Mesenchymal stem cell (in vitro differentiated cells and primary cell): ENCODE measurements around the gene BBS2.

Source experiments
- DNase-seq: peaks from one replicate; pipeline ENCODE4 v3.0.0-alpha.2; 2013
- H2AFZ ChIP-seq: one replicate; pipeline ENCODE4 v1.6.1; 2013; ENCODE audit warnings: low read depth, mild to moderate bottlenecking, control low read depth, inconsistent platforms, low read length, moderate library complexity
- H2AK5ac ChIP-seq: 2 replicates; pipeline ENCODE4 v1.6.1; 2013; ENCODE audit warnings: low read length, moderate library complexity, mild to moderate bottlenecking, inconsistent platforms; ENCODE audit not compliant: severe bottlenecking
- H2BK120ac ChIP-seq: one replicate; pipeline ENCODE4 v1.6.1; 2013; ENCODE audit warnings: low read depth, mild to moderate bottlenecking, inconsistent platforms, low read length, moderate library complexity
- H2BK12ac ChIP-seq, 2 experiments: one replicate each; pipeline ENCODE4 v1.6.1; 2013; ENCODE audit warnings: inconsistent platforms in 2 of 2, low read length in 2 of 2, mild to moderate bottlenecking in 2 of 2, moderate library complexity in 2 of 2, control low read depth in 1 of 2
- H2BK15ac ChIP-seq: one replicate; pipeline ENCODE4 v1.6.1; 2013; ENCODE audit warnings: mild to moderate bottlenecking, low read depth, inconsistent platforms; ENCODE audit not compliant: poor library complexity, severe bottlenecking
- H2BK5ac ChIP-seq: 2 replicates; pipeline ENCODE4 v1.6.1; 2013; ENCODE audit warnings: low read depth, mild to moderate bottlenecking, low read length, control low read depth, inconsistent platforms; ENCODE audit not compliant: poor library complexity, severe bottlenecking
- H3K14ac ChIP-seq, 2 experiments: one replicate each; pipeline ENCODE4 v1.6.1; 2013; ENCODE audit warnings: inconsistent platforms in 2 of 2, low read length in 2 of 2, control low read depth in 1 of 2, mild to moderate bottlenecking in 1 of 2, moderate library complexity in 1 of 2
- H3K18ac ChIP-seq, 2 experiments: one replicate each; pipeline ENCODE4 v1.6.1; 2013; ENCODE audit warnings: inconsistent platforms in 2 of 2, low read length in 2 of 2, control low read depth in 1 of 2, low read depth in 1 of 2, mild to moderate bottlenecking in 1 of 2
- H3K23ac ChIP-seq, 2 experiments: one replicate each; pipeline ENCODE4 v1.6.1; 2013; ENCODE audit warnings: inconsistent platforms in 2 of 2, low read length in 2 of 2, mild to moderate bottlenecking in 2 of 2, moderate library complexity in 2 of 2, control low read depth in 1 of 2
- H3K27ac ChIP-seq: 2 replicates; pipeline ENCODE4 v1.5.1; 2013; ENCODE audit warnings: mild to moderate bottlenecking, moderate library complexity, low read length, control low read depth, inconsistent platforms; ENCODE audit not compliant: poor library complexity, severe bottlenecking
- H3K27me3 ChIP-seq, 2 experiments: 2 replicates each; pipeline versions ENCODE4 v1.6.1 to v1.7.0; 2013; ENCODE audit warnings: low read length in 2 of 2, mild to moderate bottlenecking in 2 of 2, moderate library complexity in 2 of 2, control low read depth in 1 of 2, inconsistent platforms in 1 of 2; ENCODE audit not compliant: control insufficient read depth in 1 of 2, insufficient read depth in 1 of 2
- H3K36me3 ChIP-seq, 2 experiments: 2 replicates each; pipeline versions ENCODE4 v1.6.1 to v1.7.0; 2013; ENCODE audit warnings: low read length in 2 of 2, control low read depth in 1 of 2, inconsistent platforms in 1 of 2, low read depth in 1 of 2, mild to moderate bottlenecking in 1 of 2; ENCODE audit not compliant: insufficient read depth in 2 of 2, control insufficient read depth in 1 of 2
- H3K4ac ChIP-seq, 2 experiments: one replicate each; pipeline ENCODE4 v1.6.1; 2013; ENCODE audit warnings: inconsistent platforms in 2 of 2, low read length in 2 of 2, mild to moderate bottlenecking in 2 of 2, moderate library complexity in 2 of 2, control low read depth in 1 of 2, low read depth in 1 of 2
- H3K4me1 ChIP-seq: 2 replicates; pipeline ENCODE4 v1.6.1; 2013; ENCODE audit warnings: low read depth, low read length, control low read depth; ENCODE audit not compliant: control insufficient read depth, insufficient read depth
- H3K4me2 ChIP-seq: 2 replicates; pipeline ENCODE4 v1.6.1; 2013; ENCODE audit warnings: low read length, mild to moderate bottlenecking, inconsistent platforms; ENCODE audit not compliant: poor library complexity, severe bottlenecking
- H3K4me3 ChIP-seq, 2 experiments: 2 replicates each; pipeline versions ENCODE4 v1.5.1 to v1.7.0; 2013; ENCODE audit warnings: low read length in 2 of 2, mild to moderate bottlenecking in 2 of 2, control low read depth in 1 of 2, low read depth in 1 of 2; ENCODE audit not compliant: insufficient read depth in 1 of 2
- H3K79me1 ChIP-seq: replicated peaks from 2 replicates; pipeline ENCODE4 v1.6.1; 2013; ENCODE audit warnings: mild to moderate bottlenecking, control low read depth, low read length, inconsistent platforms; ENCODE audit not compliant: poor library complexity, severe bottlenecking
- H3K9ac ChIP-seq: 2 replicates; pipeline ENCODE4 v1.7.0; 2013; ENCODE audit warnings: mild to moderate bottlenecking, low read length, moderate library complexity
- H3K9me3 ChIP-seq: 2 replicates; pipeline ENCODE4 v1.7.0; 2013; ENCODE audit warnings: mild to moderate bottlenecking, low read length; ENCODE audit not compliant: control insufficient read depth
- H4K8ac ChIP-seq: one replicate; pipeline ENCODE4 v1.6.1; 2013; ENCODE audit warnings: inconsistent platforms, mild to moderate bottlenecking, low read length, moderate library complexity
- H4K91ac ChIP-seq: one replicate; pipeline ENCODE4 v1.6.1; 2013; ENCODE audit warnings: mild to moderate bottlenecking, low read length, inconsistent platforms
- WGBS: methylation state at CpG from one replicate; pipeline ENCODE4 v1.1.7; 2013; ENCODE audit warnings: mixed read lengths; 5-methylcytosine and 5-hydroxymethylcytosine counted together

Gene BBS2

DNA sequence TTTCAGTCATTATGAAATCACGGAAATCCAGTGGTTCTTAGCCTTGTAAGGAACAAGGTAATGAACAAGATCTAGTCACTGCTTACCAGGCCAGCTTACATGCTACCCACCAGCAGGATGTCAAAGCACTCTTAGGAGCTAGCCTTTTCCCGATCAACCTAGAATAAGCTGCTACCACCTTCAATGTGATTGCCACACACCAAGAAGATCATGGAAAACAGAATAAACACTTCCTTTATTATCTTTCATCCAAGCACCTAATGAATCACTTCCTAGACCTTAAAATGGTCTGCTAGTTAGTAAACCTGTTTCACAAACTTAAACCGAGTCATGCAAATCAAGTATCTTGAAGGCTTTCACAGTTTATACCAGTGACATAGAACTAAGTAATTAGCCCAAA is 5.0 kb downstream of the BBS2 start:
- Histone ChIP-seq H2BK12ac (no peak overlapping the region), H3K4me1 (peaks cover 6% of the 10 kb centered on the region), H3K4ac (no peak overlapping the region), H3K18ac (no peak overlapping the region), H4K8ac (no peak overlapping the region), H3K9me3 (no peaks in the 10 kb centered on the region), H3K9ac (peak overlapping the region; percentile 23), H2BK15ac (no peak overlapping the region), H3K27ac (peak overlapping the region; percentile 35), H2BK5ac (no peak overlapping the region), H2AK5ac (no peak overlapping the region), H3K4me2 (no peak overlapping the region), H2BK120ac (no peak overlapping the region), H2AFZ (no peak overlapping the region), H3K27me3 (no peaks in the 10 kb centered on the region), H3K36me3 (peaks cover 0 to 38% of the 10 kb centered on the region in 2 experiments), H3K23ac (no peak overlapping the region), H3K79me1 (peaks cover 28% of the 10 kb centered on the region), H4K91ac (no peak overlapping the region), H3K14ac (no peak overlapping the region), H3K4me3 (no peak overlapping the region)
- peak; percentile 4 for DNase-seq
- 57% methylated on average over 3 of the region's 3 CpGs for WGBS

DNA sequence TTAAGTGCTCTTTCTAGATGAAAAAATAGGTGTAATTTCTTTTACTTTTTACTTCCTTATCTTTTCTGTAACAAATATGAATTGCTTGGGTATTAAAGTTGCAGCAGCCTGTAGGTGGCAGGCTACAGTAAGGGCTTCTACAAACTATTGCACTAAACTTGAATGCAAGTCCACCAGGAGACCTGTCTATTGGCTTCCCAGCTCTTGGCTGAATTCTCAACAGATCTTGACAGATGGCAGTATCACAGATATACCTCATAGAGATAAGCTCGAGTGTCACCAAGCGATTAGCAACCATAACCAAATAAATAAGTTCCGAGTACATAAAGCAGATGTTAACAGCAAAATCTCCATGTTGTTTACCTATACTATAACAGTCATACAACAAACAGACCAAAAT is 5.9 kb downstream of the BBS2 start:
- H2BK120ac ChIP-seq: no peak overlapping the region
- H2BK12ac ChIP-seq: no peak overlapping the region
- 63% methylated on average over 2 of the region's 3 CpGs for WGBS
- H4K8ac ChIP-seq: no peak overlapping the region
- no peak overlapping the region for H2BK5ac ChIP-seq
- H3K36me3 ChIP-seq: peaks cover 4 to 46% of the 10 kb centered on the region in 2 experiments
- no peak overlapping the region for H2AK5ac ChIP-seq
- peak; percentile 75 for DNase-seq
- H3K9me3 ChIP-seq: no peaks in the 10 kb centered on the region
- no peak overlapping the region for H2AFZ ChIP-seq
- H2BK15ac ChIP-seq: no peak overlapping the region
- no peak overlapping the region for H3K4me3 ChIP-seq
- peaks cover 24% of the 10 kb centered on the region for H3K79me1 ChIP-seq
- H3K14ac ChIP-seq: no peak overlapping the region
- H3K27me3 ChIP-seq: no peaks in the 10 kb centered on the region
- no peak overlapping the region for H3K18ac ChIP-seq
- H3K23ac ChIP-seq: no peak overlapping the region
- H3K4ac ChIP-seq: no peak overlapping the region
- H3K27ac ChIP-seq: no peak overlapping the region
- H3K4me2 ChIP-seq: no peak overlapping the region
- peak overlapping the region; percentile 23 for H3K9ac ChIP-seq
- H3K4me1 ChIP-seq: peaks cover 6% of the 10 kb centered on the region
- no peak overlapping the region for H4K91ac ChIP-seq

DNA sequence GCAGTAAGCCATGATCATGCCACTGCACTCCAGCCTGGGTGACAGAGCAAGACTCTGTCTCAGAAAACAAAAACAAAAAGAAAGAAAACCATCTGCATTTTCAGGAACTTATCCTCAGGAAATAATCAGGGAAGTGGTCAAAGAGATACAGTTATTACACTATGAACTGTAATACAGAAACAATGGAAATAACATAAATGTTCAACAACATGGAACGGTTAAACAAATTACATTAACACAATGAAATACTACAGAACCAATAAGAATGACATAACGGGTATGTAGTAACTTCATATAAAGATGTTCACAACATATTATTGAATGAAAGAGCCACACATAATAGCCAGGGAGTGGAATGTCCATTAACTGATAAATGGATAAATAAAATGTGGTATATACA is 6.7 kb downstream of the BBS2 start:
- H3K14ac ChIP-seq: no peak overlapping the region
- peaks cover 8 to 55% of the 10 kb centered on the region in 2 experiments for H3K36me3 ChIP-seq
- no peak overlapping the region for H3K27ac ChIP-seq
- H3K4me3 ChIP-seq: no peak overlapping the region
- peaks cover 22% of the 10 kb centered on the region for H3K79me1 ChIP-seq
- no peaks in the 10 kb centered on the region for H3K9me3 ChIP-seq
- no peak overlapping the region for H2AFZ ChIP-seq
- H2BK5ac ChIP-seq: no peak overlapping the region
- no peak overlapping the region for H2AK5ac ChIP-seq
- H3K18ac ChIP-seq: no peak overlapping the region
- H3K9ac ChIP-seq: no peak overlapping the region
- no peak overlapping the region for H4K8ac ChIP-seq
- H2BK12ac ChIP-seq: no peak overlapping the region
- H3K4me1 ChIP-seq: peaks cover 3% of the 10 kb centered on the region
- DNase-seq: no peak
- H3K27me3 ChIP-seq: no peaks in the 10 kb centered on the region
- no CpG with 5 or more reads among the region's 2 CpGs for WGBS
- no peak overlapping the region for H3K4me2 ChIP-seq
- no peak overlapping the region for H4K91ac ChIP-seq
- H3K23ac ChIP-seq: no peak overlapping the region
- H2BK120ac ChIP-seq: no peak overlapping the region
- no peak overlapping the region for H3K4ac ChIP-seq
- H2BK15ac ChIP-seq: no peak overlapping the region

DNA sequence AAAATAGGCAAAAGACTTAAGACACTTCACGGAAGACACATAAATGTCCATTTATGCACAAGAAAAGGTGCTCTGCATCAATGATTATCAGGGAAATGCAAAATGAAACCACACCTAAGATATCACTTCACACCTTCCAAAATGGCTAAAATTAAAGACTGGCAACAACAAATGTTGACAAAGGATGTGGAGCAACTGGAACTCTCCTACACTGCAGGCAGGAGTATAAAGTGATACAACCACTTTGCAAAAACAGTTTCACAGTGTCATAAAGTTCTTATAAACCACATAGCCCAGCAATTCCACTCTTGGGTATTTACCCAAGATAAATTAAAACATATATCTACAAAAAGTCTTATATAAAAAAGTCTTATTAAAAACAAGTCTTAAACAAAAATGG is 7.8 kb downstream of the BBS2 start:
- H3K4ac ChIP-seq: no peak overlapping the region
- H2BK5ac ChIP-seq: no peak overlapping the region
- H4K91ac ChIP-seq: no peak overlapping the region
- H3K14ac ChIP-seq: no peak overlapping the region
- H3K4me3 ChIP-seq: no peak overlapping the region
- 98% methylated on average over 1 of the region's 1 CpG for WGBS
- H3K23ac ChIP-seq: no peak overlapping the region
- peaks cover 1% of the 10 kb centered on the region for H3K4me1 ChIP-seq
- H2BK12ac ChIP-seq: no peak overlapping the region
- DNase-seq: no peak
- H3K9ac ChIP-seq: no peak overlapping the region
- H3K36me3 ChIP-seq: peaks cover 10 to 59% of the 10 kb centered on the region in 2 experiments
- H2BK120ac ChIP-seq: no peak overlapping the region
- no peak overlapping the region for H2BK15ac ChIP-seq
- H3K79me1 ChIP-seq: peaks cover 20% of the 10 kb centered on the region
- H3K4me2 ChIP-seq: no peak overlapping the region
- H3K18ac ChIP-seq: no peak overlapping the region
- no peaks in the 10 kb centered on the region for H3K9me3 ChIP-seq
- H2AK5ac ChIP-seq: no peak overlapping the region
- H4K8ac ChIP-seq: no peak overlapping the region
- H3K27me3 ChIP-seq: no peaks in the 10 kb centered on the region
- no peak overlapping the region for H2AFZ ChIP-seq
- H3K27ac ChIP-seq: no peak overlapping the region
